H1 (cell line): ENCODE data around the gene NREP. TPM values are rescaled to one million over a fixed set of nuclear protein-coding genes. Genes with fewer than 3 reads are reported as not detected.

Experiments
- CTCF ChIA-PET: fragments of 300-600 bp; sonication (Branson Sonifier 250); formaldehyde crosslinking; loops from one replicate; lab custom pipeline; 2021; ENCODE audit not compliant: partially characterized antibody; lab: Charles Lee
- POLR2A ChIA-PET: fragments of 300-600 bp; sonication (Branson Sonifier 250); formaldehyde crosslinking; loops from one replicate; lab custom pipeline; 2021; ENCODE audit warnings: inconsistent platforms; ENCODE audit not compliant: partially characterized antibody; lab: Charles Lee
- DNase-seq, 2 experiments: peaks; one replicate each; pipeline versions ENCODE4 v3.0.0 to v3.0.0-alpha.2; 2010 to 2022; ENCODE audit warnings: low spot score in 2 of 2, low read depth in 1 of 2, mixed read lengths in 1 of 2
- FAIRE-seq: peaks from 2 replicates; lab custom pipeline; 2011; peaks lifted over from hg19 to GRCh38; lab: Jason Lieb, UNC
- H2AFZ ChIP-seq: 2 replicates; pipeline ENCODE4 v1.8.1; 2012; ENCODE audit warnings: low read length, inconsistent platforms
- H2AK5ac ChIP-seq: 2 replicates; pipeline ENCODE4 v1.6.1; 2013; ENCODE audit warnings: low read depth, low read length
- H2BK120ac ChIP-seq: replicated peaks from 2 replicates; pipeline ENCODE3; 2013; ENCODE audit warnings: low read depth, low read length, inconsistent platforms
- H2BK12ac ChIP-seq: 2 replicates; pipeline ENCODE4 v1.6.1; 2013; ENCODE audit warnings: low read depth, low read length
- H2BK15ac ChIP-seq: 2 replicates; pipeline ENCODE4 v1.6.1; 2013; ENCODE audit warnings: low read length
- H2BK20ac ChIP-seq: 2 replicates; pipeline ENCODE4 v1.6.1; 2013; ENCODE audit warnings: low read length
- H2BK5ac ChIP-seq: 2 replicates; pipeline ENCODE4 v1.6.1; 2013; ENCODE audit warnings: low read depth, low read length
- H3K14ac ChIP-seq: 2 replicates; pipeline ENCODE4 v1.6.1; 2013; ENCODE audit warnings: inconsistent platforms; ENCODE audit not compliant: insufficient read length
- H3K18ac ChIP-seq: 2 replicates; pipeline ENCODE4 v1.6.1; 2013; ENCODE audit warnings: low read length; ENCODE audit errors: extremely low read depth
- H3K23ac ChIP-seq: 2 replicates; pipeline ENCODE4 v1.6.1; 2013; ENCODE audit warnings: inconsistent platforms; ENCODE audit not compliant: insufficient read length
- H3K23me2 ChIP-seq: 2 replicates; pipeline ENCODE4 v1.6.1; 2013; ENCODE audit warnings: low read depth, low read length
- H3K27ac ChIP-seq: 2 replicates; pipeline ENCODE4 v1.6.1; 2011; ENCODE audit warnings: low read depth, low read length, inconsistent platforms
- H3K27me3 ChIP-seq, 4 experiments: replicated peaks in 1 of 4; 1 replicate in 1 of 4; 2 replicates in 3 of 4; pipeline versions ENCODE4 v1.6.1 to v1.8.1; 2011 to 2013; ENCODE audit warnings: low read length in 3 of 4, mild to moderate bottlenecking in 3 of 4, inconsistent platforms in 2 of 4, mixed read lengths in 2 of 4, moderate library complexity in 1 of 4; ENCODE audit not compliant: control insufficient read depth in 3 of 4, insufficient read depth in 3 of 4; ENCODE audit errors: extremely low read depth in 1 of 4
- H3K36me3 ChIP-seq, 4 experiments: 2 replicates each; pipeline versions ENCODE4 v1.6.1 to v1.8.1; 2011 to 2013; ENCODE audit warnings: mild to moderate bottlenecking in 4 of 4, low read length in 3 of 4, moderate library complexity in 2 of 4, control low read depth in 1 of 4, inconsistent platforms in 1 of 4; ENCODE audit not compliant: insufficient read depth in 4 of 4, control insufficient read depth in 2 of 4
- H3K4ac ChIP-seq: replicated peaks from 2 replicates; pipeline ENCODE3; 2013; ENCODE audit warnings: low read length, low read depth, mixed read lengths, inconsistent platforms; ENCODE audit not compliant: insufficient read length
- H3K4me1 ChIP-seq, 4 experiments: replicated peaks in 1 of 4; 1 replicate in 1 of 4; 2 replicates in 3 of 4; pipeline versions ENCODE4 v1.6.1 to v1.8.1; 2011 to 2013; ENCODE audit warnings: low read length in 3 of 4, inconsistent platforms in 2 of 4, mixed read lengths in 1 of 4; ENCODE audit not compliant: insufficient read depth in 4 of 4, control insufficient read depth in 3 of 4
- H3K4me2 ChIP-seq, 2 experiments: 2 replicates each; pipeline versions ENCODE4 v1.6.1 to v1.8.1; 2011 to 2013; ENCODE audit warnings: low read depth in 2 of 2, low read length in 2 of 2, control low read depth in 1 of 2, inconsistent platforms in 1 of 2, mild to moderate bottlenecking in 1 of 2; ENCODE audit not compliant: insufficient read depth in 1 of 2
- H3K4me3 ChIP-seq, 4 experiments: fragments of 200-600, 300-600 bp in 1 of 4; sonication (generic), shearing (Covaris generic), sonication (Bioruptor Twin) in 1 of 4; 2 replicates each; pipeline versions ENCODE4 v1.5.1 to v1.8.1; 2011 to 2016; ENCODE audit warnings: low read length in 4 of 4, low read depth in 3 of 4, control low read depth in 2 of 4, inconsistent platforms in 2 of 4, mild to moderate bottlenecking in 2 of 4, mixed read lengths in 1 of 4, moderate library complexity in 1 of 4; ENCODE audit not compliant: insufficient read depth in 2 of 4; ENCODE audit errors: extremely low read depth in 1 of 4
- H3K56ac ChIP-seq: replicated peaks from 2 replicates; pipeline ENCODE3; 2013; ENCODE audit warnings: low read depth, mild to moderate bottlenecking, mixed read lengths, low read length, inconsistent platforms; ENCODE audit not compliant: insufficient read length
- H3K79me1 ChIP-seq: 2 replicates; pipeline ENCODE4 v1.6.1; 2013; ENCODE audit warnings: low read depth, low read length, control low read depth
- H3K79me2 ChIP-seq, 2 experiments: 2 replicates each; pipeline versions ENCODE4 v1.6.1 to v1.8.1; 2012 to 2013; ENCODE audit warnings: low read length in 2 of 2, mild to moderate bottlenecking in 2 of 2, inconsistent platforms in 1 of 2; ENCODE audit not compliant: insufficient read depth in 2 of 2, control insufficient read depth in 1 of 2
- H3K9ac ChIP-seq, 4 experiments: replicated peaks in 1 of 4; 1 replicate in 1 of 4; 2 replicates in 3 of 4; pipeline versions ENCODE4 v1.6.1 to v1.8.1; 2011 to 2013; ENCODE audit warnings: low read depth in 3 of 4, low read length in 3 of 4, control low read depth in 2 of 4, mild to moderate bottlenecking in 2 of 4, moderate library complexity in 2 of 4, inconsistent platforms in 1 of 4; ENCODE audit errors: extremely low read depth in 1 of 4
- H3K9me3 ChIP-seq, 2 experiments: 2 replicates each; pipeline versions ENCODE4 v1.6.1 to v1.8.1; 2012 to 2013; ENCODE audit warnings: mild to moderate bottlenecking in 2 of 2, moderate library complexity in 2 of 2, control low read depth in 1 of 2, inconsistent platforms in 1 of 2, low read depth in 1 of 2, low read length in 1 of 2, mixed read lengths in 1 of 2; ENCODE audit not compliant: insufficient read depth in 2 of 2
- H4K20me1 ChIP-seq, 2 experiments: replicated peaks in 1 of 2; 2 replicates each; pipeline versions ENCODE3 to v1.8.1; 2011 to 2013; ENCODE audit warnings: inconsistent platforms in 2 of 2, low read length in 2 of 2, mild to moderate bottlenecking in 1 of 2; ENCODE audit not compliant: insufficient read depth in 2 of 2, control insufficient read depth in 1 of 2
- H4K5ac ChIP-seq: 2 replicates; pipeline ENCODE4 v1.6.1; 2013; ENCODE audit warnings: low read length, low read depth, mixed read lengths, inconsistent platforms; ENCODE audit not compliant: insufficient read length
- H4K8ac ChIP-seq: 2 replicates; pipeline ENCODE4 v1.8.0; 2013; ENCODE audit warnings: mild to moderate bottlenecking, moderate library complexity, low read length, inconsistent platforms; ENCODE audit not compliant: insufficient read depth; ENCODE audit errors: extremely low read depth
- H4K91ac ChIP-seq: replicated peaks from 2 replicates; pipeline ENCODE3; 2013; ENCODE audit warnings: low read length, mixed read lengths, inconsistent platforms; ENCODE audit not compliant: insufficient read length
- CEBPB ChIP-seq: IDR thresholded peaks from 2 replicates; pipeline ENCODE4 v1.6.1; 2012; ENCODE audit warnings: low read depth, low read length
- CREB1 ChIP-seq: IDR thresholded peaks from 2 replicates; pipeline ENCODE4 v1.6.1; 2012; ENCODE audit warnings: inconsistent platforms
- KDM5A ChIP-seq: fragments of 200-600 bp; IDR thresholded peaks from 2 replicates; pipeline ENCODE4 v1.7.1; 2012; ENCODE audit warnings: mild to moderate bottlenecking, low read length, inconsistent platforms, mixed read lengths
- POLR2A ChIP-seq, 2 experiments: IDR thresholded peaks; 1 replicate in 1 of 2; 2 replicates in 1 of 2; pipeline ENCODE4 v1.6.1; 2011; ENCODE audit warnings: low read depth in 2 of 2, low read length in 2 of 2, mild to moderate bottlenecking in 2 of 2; ENCODE audit errors: control extremely low read depth in 1 of 2
- POLR2AphosphoS5 ChIP-seq: IDR thresholded peaks from 2 replicates; pipeline ENCODE4 v1.6.1; 2011; ENCODE audit warnings: low read depth, low read length
- SAP30 ChIP-seq: fragments of 300-600 bp; sonication (generic); IDR thresholded peaks from 2 replicates; pipeline ENCODE4 v1.7.1; 2012; ENCODE audit warnings: low read length, moderate library complexity, mild to moderate bottlenecking, inconsistent platforms; ENCODE audit not compliant: insufficient read depth, insufficient replicate concordance
- SIX5 ChIP-seq: IDR thresholded peaks from 2 replicates; pipeline ENCODE4 v1.6.1; 2011; ENCODE audit warnings: mild to moderate bottlenecking, low read depth, low read length
- SP2 ChIP-seq: IDR thresholded peaks from 2 replicates; pipeline ENCODE4 v1.6.1; 2012; ENCODE audit warnings: mild to moderate bottlenecking, low read length, inconsistent platforms
- TAF1 ChIP-seq: IDR thresholded peaks from 2 replicates; pipeline ENCODE4 v1.6.1; 2011; ENCODE audit warnings: mild to moderate bottlenecking, low read depth, low read length
- TAF7 ChIP-seq: optimal IDR thresholded peaks from 2 replicates; pipeline ENCODE3; 2011; ENCODE audit warnings: low read depth, mild to moderate bottlenecking, inconsistent platforms, low read length, moderate library complexity, borderline replicate concordance
- WGBS, 2 experiments: shearing (Covaris generic) in 1 of 2; methylation state at CpG; one replicate each; pipeline versions ENCODE4 v1.1.6 to v1.1.7; 2013 to 2015; ENCODE audit warnings: low lambda C conversion rate in 2 of 2, mixed read lengths in 2 of 2, inconsistent platforms in 1 of 2, low coverage in 1 of 2, missing lambda C conversion rate in 1 of 2; ENCODE audit not compliant: insufficient replicate concordance in 2 of 2, insufficient coverage in 1 of 2, insufficient read length in 1 of 2; ENCODE audit errors: extremely low coverage in 1 of 2, missing lambda C conversion rate in 1 of 2; 5-methylcytosine and 5-hydroxymethylcytosine counted together
- polyA plus RNA-seq, 7 experiments: library from polyadenylated mRNA; depleted of rRNA in 3 of 7; stranded (reverse) in 5 of 7; unstranded in 2 of 7; fragments of >200 nt in 5 of 7; fragments of 200-250 nt in 2 of 7; gene quantifications; 1 replicate in 5 of 7; 2 replicates in 1 of 7; 4 replicates in 1 of 7; pipeline versions ENCODE4 v1.2.1 to v1.2.3, GENCODE V29; 2011 to 2013; ENCODE audit warnings: missing spikeins in 2 of 7, mixed read lengths in 2 of 7
- total RNA-seq: library from RNA; stranded (reverse); fragmentation: NEBNext Ultra II Directional; extraction: Animal tissue kit (Norgen Biotek cat#: 25700); gene quantifications from 2 replicates; pipeline ENCODE4 v1.2.1, GENCODE V29; 2021
- TF ChIP-seq, protein P1 (sequence below), 3 experiments: IDR thresholded peaks; 1 replicate in 2 of 3; 2 replicates in 1 of 3; pipeline versions ENCODE4 v1.5.1 to v1.6.1; 2011; ENCODE audit warnings: low read length in 3 of 3, mild to moderate bottlenecking in 3 of 3, inconsistent platforms in 2 of 3, low read depth in 1 of 3, moderate library complexity in 1 of 3; ENCODE audit not compliant: insufficient read depth in 1 of 3; ENCODE audit errors: control extremely low read depth in 1 of 3
- TF ChIP-seq, protein P2 (sequence below): IDR thresholded peaks from 2 replicates; pipeline ENCODE4 v1.6.1; 2012; ENCODE audit warnings: inconsistent platforms

The NREP gene
- total and polyA plus RNA-seq, 2 of the 8 experiments (the other 6 are each of a cell fraction or from before 2014, with no cell fraction given): 254 to 301 TPM

DNA sequence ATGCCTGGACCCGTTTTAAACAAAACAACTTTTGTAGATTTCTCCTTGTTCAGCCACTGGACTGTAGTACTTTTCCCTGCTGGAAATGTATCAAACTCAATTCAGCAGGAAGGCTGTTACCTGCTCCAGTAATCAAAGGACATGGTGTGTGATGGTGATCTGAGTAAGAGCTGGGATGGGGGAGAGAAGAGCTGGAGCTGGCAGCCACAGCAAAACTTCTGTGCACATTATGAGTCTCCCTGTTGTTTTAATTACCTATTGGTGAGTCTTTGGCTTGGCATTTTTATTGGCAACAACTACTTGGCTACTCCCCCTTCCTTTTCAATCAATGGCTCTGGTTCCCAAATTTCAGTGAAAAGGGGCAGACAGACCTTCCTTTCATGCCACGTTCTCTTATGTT, 9.7 kb downstream of the NREP start:
- H3K4ac ChIP-seq: no peak overlapping the region
- no peak overlapping the region for H2BK15ac ChIP-seq
- ChIA-PET CTCF (no interaction called here), POLR2A (interaction anchor here (1.4 to 2.4 kb wide), 2 partner anchors 10 to 12 kb away, joined by 3 to 10 read pairs; partner anchors contain the start of gene NREP)
- no peak overlapping the region for H3K4me2 ChIP-seq
- H4K91ac ChIP-seq: no peak overlapping the region
- no peak overlapping the region for H2AK5ac ChIP-seq
- H3K23ac ChIP-seq: no peak overlapping the region
- no peaks in the 10 kb centered on the region for H3K27me3 ChIP-seq
- no peak for FAIRE-seq
- peaks cover 0 to 8% (median 2%) of the 10 kb centered on the region in 4 experiments; a peak in 2 of 7 replicates for H3K4me1 ChIP-seq
- H3K9me3 ChIP-seq: no peaks in the 10 kb centered on the region
- H4K8ac ChIP-seq: no peak overlapping the region
- H3K36me3 ChIP-seq: peaks cover 0 to 11% (median 6%) of the 10 kb centered on the region in 4 experiments; a peak in 5 of 8 replicates
- peaks cover 0 to 99% of the 10 kb centered on the region in 2 experiments; a peak in 2 of 4 replicates for H3K79me2 ChIP-seq
- 84% methylated on average over 2 of the region's 2 CpGs; no CpG with 5 or more reads in 1 of the 2 experiments for WGBS, 2 experiments
- no peak overlapping the region for H4K5ac ChIP-seq
- no peak for DNase-seq
- no peaks in the 10 kb centered on the region for H3K23me2 ChIP-seq
- no peak overlapping the region for H3K56ac ChIP-seq
- H2BK20ac ChIP-seq: no peak overlapping the region
- H2BK5ac ChIP-seq: no peak overlapping the region
- H3K14ac ChIP-seq: no peak overlapping the region
- peaks cover 6 to 17% of the 10 kb centered on the region in 2 experiments for H4K20me1 ChIP-seq
- H2BK12ac ChIP-seq: no peak overlapping the region
- no peak overlapping the region for H3K18ac ChIP-seq
- H3K9ac ChIP-seq: no peak overlapping the region
- H3K79me1 ChIP-seq: peaks cover 4% of the 10 kb centered on the region
- H2BK120ac ChIP-seq: no peak overlapping the region
- no peak overlapping the region for H3K4me3 ChIP-seq
- H2AFZ ChIP-seq: no peak overlapping the region
- H3K27ac ChIP-seq: no peak overlapping the region
- TF ChIP-seq SIX5 (no peak), POLR2AphosphoS5 (no peak), POLR2A (IDR thresholded peaks at IDR 0.05; ENCODE audit: control extremely low read depth in 1 of 2, low read depth in 2 of 2, low read length in 2 of 2) (no peak; a peak in 1 of 3 replicates), TAF7 (no peak), CREB1 (no peak), CEBPB (no peak), TAF1 (no peak), KDM5A (no peak), SAP30 (no peak), SP2 (no peak)
- TF ChIP-seq, protein P1, sequence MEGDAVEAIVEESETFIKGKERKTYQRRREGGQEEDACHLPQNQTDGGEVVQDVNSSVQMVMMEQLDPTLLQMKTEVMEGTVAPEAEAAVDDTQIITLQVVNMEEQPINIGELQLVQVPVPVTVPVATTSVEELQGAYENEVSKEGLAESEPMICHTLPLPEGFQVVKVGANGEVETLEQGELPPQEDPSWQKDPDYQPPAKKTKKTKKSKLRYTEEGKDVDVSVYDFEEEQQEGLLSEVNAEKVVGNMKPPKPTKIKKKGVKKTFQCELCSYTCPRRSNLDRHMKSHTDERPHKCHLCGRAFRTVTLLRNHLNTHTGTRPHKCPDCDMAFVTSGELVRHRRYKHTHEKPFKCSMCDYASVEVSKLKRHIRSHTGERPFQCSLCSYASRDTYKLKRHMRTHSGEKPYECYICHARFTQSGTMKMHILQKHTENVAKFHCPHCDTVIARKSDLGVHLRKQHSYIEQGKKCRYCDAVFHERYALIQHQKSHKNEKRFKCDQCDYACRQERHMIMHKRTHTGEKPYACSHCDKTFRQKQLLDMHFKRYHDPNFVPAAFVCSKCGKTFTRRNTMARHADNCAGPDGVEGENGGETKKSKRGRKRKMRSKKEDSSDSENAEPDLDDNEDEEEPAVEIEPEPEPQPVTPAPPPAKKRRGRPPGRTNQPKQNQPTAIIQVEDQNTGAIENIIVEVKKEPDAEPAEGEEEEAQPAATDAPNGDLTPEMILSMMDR (IDR thresholded peaks at IDR 0.05; ENCODE audit: control extremely low read depth in 1 of 3, insufficient read depth in 1 of 3, low read depth in 1 of 3, low read length in 3 of 3): no peak
- TF ChIP-seq, protein P2, sequence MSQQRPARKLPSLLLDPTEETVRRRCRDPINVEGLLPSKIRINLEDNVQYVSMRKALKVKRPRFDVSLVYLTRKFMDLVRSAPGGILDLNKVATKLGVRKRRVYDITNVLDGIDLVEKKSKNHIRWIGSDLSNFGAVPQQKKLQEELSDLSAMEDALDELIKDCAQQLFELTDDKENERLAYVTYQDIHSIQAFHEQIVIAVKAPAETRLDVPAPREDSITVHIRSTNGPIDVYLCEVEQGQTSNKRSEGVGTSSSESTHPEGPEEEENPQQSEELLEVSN: no peak
